Transverse colon (tissue), 4 donors: ENCODE results near the gene MGAT3.
A peak's percentile ranks its signal among the peaks of the same experiment; 100 is the strongest.

ENCODE experiments used
- CTCF ChIP-seq, 5 experiments: fragments of 200-600 bp in 3 of 5; fragments of 450-650 bp in 2 of 5; sonication (generic) in 3 of 5; IDR thresholded peaks; 1 replicate in 2 of 5; 2 replicates in 3 of 5; pipeline ENCODE4 v1.5.1; 2016 to 2017; ENCODE audit warnings: antibody characterized with exemption in 5 of 5, inconsistent platforms in 3 of 5, mild to moderate bottlenecking in 2 of 5, moderate library complexity in 1 of 5
- POLR2A ChIP-seq: fragments of 450-650 bp; IDR thresholded peaks from one replicate; pipeline ENCODE4 v1.6.1; 2016; ENCODE audit warnings: antibody characterized with exemption, mild to moderate bottlenecking, moderate library complexity
- POLR2AphosphoS5 ChIP-seq, 3 donors: sonication (generic); formaldehyde crosslinking; IDR thresholded peaks; one replicate each; pipeline ENCODE4 v1.6.1; 2016; ENCODE audit warnings: antibody characterized with exemption in 3 of 3

GRCh38 chr22:39522567-39523300, 65.9 kb downstream of the MGAT3 start:
- no peak for TF ChIP-seq CTCF (IDR thresholded peaks at IDR 0.05)
- peak; percentile 31 to 54 (median 53) for TF ChIP-seq POLR2AphosphoS5 (IDR thresholded peaks at IDR 0.05)
- peak; percentile 49 for TF ChIP-seq POLR2A
